Renal pelvis (tissue), 4 donors: ENCODE data around the gene KPNA2. TPM values are rescaled to one million over a fixed set of nuclear protein-coding genes. Genes with fewer than 3 reads are reported as not detected.

Source experiments
- DNase-seq: peaks from one replicate; pipeline ENCODE4 v3.0.0-alpha.2; 2013
- polyA plus RNA-seq, 3 donors: library from polyadenylated mRNA; unstranded; fragments of 120-200 nt; gene quantifications; one replicate each; pipeline ENCODE4 v1.2.1, GENCODE V29; 2013; ENCODE audit not compliant: insufficient read length in 3 of 3

The KPNA2 gene
- polyA plus RNA-seq, 3 donors: 112 to 138 (median 115) TPM

DNA sequence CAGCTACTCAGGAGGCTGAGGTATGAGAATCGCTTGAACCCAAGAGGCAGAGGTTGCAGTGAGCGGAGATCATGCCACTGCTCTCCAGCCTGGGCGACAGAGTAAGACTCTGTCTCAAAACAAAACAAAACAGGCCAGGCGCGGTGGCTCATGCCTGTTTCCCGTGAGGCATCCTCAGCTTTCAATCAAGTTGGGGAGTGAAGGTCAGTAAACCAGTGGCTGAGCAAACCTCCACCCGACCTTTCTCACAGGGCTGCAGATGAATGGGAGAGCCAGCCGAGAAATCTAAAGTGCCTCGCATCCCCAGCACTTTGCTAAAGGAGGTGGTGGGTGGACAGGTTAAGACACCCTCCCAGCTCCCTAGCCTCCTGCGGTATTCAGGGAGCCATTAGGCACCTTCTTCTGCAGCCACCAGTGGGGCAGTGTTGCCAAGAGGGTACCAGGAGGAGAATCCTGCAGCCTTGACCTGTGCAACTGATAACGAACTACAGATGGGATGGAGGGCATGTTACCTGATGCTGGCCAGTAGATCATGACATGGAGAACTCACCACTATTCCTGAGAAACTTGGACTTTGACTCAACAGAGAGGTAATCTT, 59.0 kb downstream of the KPNA2 start:
- no peak for DNase-seq

DNA sequence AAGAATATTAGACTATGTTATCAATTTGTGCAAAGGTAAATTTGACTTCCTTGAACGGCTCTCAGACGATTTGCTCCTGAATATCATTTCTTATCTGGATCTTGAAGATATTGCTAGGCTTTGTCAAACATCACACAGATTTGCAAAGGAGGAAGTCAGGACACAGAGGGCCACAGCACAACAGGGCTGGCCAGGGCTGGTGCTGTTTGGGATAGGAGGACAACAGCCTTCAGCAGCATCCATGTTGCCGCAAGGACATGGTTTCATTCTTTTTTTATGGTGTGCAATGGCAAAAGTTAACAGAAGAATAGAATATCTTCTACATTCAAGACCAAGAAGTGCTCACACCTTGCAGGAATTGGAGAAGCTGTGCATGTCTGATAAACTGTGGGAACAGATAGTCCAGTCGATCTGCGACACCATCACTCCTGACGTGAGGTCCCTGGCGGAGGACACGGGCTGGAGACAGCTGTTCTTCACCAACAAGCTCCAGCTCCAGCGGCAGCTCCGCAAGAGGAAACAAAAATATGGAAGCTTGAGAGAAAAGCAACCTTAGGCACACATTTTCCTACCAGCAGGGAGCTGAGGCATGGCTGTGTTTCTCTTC, 59.8 kb downstream of the KPNA2 start:
- no peak for DNase-seq

DNA sequence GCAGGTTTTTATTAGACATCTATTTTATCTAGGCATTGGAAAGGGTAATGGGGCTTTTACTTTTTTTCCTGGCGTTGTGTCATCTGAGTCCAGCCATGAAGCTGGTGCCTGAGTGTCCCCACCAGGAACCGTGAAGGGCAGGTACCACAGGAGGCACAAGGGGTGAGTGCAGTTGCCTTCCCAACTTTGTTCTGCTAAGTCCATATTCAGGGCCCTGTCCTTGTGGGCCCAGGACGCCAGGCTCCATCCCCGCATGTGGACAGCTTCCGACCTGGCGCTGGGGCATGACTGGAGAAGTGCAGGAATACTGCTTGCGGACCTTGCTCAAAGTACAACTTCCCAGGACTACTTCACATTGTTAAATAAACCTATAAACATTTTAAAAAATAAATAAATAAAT, 60.6 kb downstream of the KPNA2 start:
- DNase-seq: no peak

Other genes with a start within 250 kb of the KPNA2 start
- gene BPTF, start 210.2 kb upstream of the KPNA2 start, polyA plus RNA-seq: 100 to 1,000 TPM; 106 to 132 (median 110) TPM
- gene C17orf58, start 39.3 kb upstream of the KPNA2 start, polyA plus RNA-seq: 10 to 100 TPM; 20.0 to 23.5 (median 21.5) TPM
- 10 to 100 TPM; 74.0 to 80.2 (median 80.0) TPM for gene AMZ2, start 212.3 kb downstream of the KPNA2 start, polyA plus RNA-seq